Measurements from ENCODE around the gene ARHGAP36. TPM values are rescaled to one million over a fixed set of nuclear protein-coding genes. Genes with fewer than 3 reads are reported as not detected.

The ARHGAP36 gene
- total RNA-seq, 4 donors from 2014 or later, result 0.32 to 1.2 (median 0.34) TPM; not detected in 1

DNA sequence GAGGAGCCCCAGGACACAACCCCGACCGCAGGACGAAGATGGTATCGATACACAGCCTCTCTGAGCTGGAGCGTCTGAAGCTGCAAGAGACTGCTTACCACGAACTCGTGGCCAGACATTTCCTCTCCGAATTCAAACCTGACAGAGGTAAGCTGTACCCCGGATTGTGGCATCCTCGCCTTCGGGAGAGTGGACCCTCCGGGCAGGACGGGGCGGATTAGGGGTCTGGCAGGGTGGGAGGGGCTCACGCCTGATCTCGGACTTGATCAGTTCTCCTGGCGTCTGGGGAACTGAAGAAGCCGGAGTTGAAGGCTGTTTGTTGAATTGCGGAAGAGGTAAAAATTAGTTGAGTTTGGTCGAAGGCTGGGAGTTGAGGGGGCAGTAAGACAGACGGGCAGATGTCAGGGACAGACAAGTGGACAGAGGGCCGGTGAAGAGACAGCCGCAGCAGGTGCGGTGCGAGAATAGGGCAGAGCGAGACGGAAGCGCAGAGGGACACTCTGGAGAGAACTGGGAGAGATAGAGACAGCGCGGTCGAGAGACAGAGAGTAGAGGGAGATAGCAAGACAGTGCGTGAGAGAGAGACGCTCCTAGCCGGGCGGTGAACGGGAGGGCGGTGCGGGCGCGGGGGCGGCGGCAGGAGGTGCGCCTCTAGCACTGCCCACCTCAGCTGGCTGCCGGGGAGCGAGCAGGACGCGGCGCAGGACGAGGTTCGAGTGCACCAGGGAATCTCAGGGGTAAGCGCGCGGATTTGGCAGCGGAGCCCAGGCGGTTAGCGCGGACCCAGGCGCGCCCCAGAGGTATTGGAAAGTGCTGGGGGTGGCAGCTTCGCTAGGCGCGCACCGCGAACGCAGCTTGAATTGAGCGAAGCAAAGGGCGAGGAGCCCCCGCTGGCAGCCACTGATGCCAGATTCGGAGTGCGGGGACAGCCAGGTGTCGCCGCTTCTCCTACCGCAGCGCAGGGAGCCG lies 23.9 kb downstream of the ARHGAP36 start:
- TF ChIP-seq POLR2AphosphoS5 (IDR thresholded peaks at IDR 0.05), result no peak
- TF ChIP-seq POLR2A (IDR thresholded peaks at IDR 0.05; ENCODE audit: low read depth), result no peak
- TF ChIP-seq EP300 (IDR thresholded peaks at IDR 0.05), result no peak
- TF ChIP-seq, protein P1, sequence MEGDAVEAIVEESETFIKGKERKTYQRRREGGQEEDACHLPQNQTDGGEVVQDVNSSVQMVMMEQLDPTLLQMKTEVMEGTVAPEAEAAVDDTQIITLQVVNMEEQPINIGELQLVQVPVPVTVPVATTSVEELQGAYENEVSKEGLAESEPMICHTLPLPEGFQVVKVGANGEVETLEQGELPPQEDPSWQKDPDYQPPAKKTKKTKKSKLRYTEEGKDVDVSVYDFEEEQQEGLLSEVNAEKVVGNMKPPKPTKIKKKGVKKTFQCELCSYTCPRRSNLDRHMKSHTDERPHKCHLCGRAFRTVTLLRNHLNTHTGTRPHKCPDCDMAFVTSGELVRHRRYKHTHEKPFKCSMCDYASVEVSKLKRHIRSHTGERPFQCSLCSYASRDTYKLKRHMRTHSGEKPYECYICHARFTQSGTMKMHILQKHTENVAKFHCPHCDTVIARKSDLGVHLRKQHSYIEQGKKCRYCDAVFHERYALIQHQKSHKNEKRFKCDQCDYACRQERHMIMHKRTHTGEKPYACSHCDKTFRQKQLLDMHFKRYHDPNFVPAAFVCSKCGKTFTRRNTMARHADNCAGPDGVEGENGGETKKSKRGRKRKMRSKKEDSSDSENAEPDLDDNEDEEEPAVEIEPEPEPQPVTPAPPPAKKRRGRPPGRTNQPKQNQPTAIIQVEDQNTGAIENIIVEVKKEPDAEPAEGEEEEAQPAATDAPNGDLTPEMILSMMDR (IDR thresholded peaks at IDR 0.05), result no peak
- peaks cover 0 to 34% (median 15%) of the 10 kb centered on the region in 4 donors for H3K27me3 ChIP-seq
- no peak overlapping the region for H3K4me3 ChIP-seq
- H3K36me3 ChIP-seq, result no peaks in the 10 kb centered on the region
- no peaks in the 10 kb centered on the region for H3K9me3 ChIP-seq
- intact Hi-C loops (cut with DNase I), result no loop called here
- no peaks in the 10 kb centered on the region for H3K4me1 ChIP-seq
- DNase-seq (ENCODE audit: extremely low spot score), result no peak
- WGBS, result 35% methylated on average over 59 of the region's 75 CpGs
- H3K27ac ChIP-seq (replicated peaks in 1 of 4), result no peak overlapping the region

DNA sequence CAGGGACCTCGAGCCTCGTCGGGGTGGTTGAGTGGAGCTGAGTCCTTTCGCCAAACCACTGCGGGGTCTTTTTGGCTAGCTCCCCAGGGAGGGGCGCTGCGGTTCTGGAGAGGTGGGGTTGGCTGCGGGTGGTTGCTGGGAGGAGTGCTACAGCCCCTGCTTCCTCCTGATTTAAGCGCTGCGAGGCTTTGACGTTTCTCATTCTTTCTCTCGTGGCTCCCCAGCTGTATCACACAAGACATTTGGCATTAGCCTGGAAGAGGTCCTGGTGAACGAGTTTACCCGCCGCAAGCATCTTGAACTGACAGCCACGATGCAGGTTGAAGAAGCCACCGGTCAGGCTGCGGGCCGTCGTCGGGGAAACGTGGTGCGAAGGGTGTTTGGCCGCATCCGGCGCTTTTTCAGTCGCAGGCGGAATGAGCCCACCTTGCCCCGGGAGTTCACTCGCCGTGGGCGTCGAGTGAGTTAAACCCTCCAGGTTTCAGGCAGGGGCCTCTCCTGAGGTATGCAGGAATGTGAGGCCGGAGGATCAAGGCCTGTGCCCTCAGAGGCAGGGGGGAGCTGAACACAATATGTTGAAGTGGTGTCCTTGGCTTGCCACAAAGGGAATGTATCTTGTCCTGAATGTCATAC lies 25.5 kb downstream of the ARHGAP36 start:
- WGBS, result 44% methylated on average over 28 of the region's 34 CpGs
- Histone ChIP-seq H3K4me3 (no peak overlapping the region), H3K27me3 (peaks cover 0 to 34% (median 15%) of the 10 kb centered on the region in 4 donors), H3K9me3 (no peaks in the 10 kb centered on the region), H3K4me1 (no peaks in the 10 kb centered on the region), H3K27ac (replicated peaks in 1 of 4) (no peak overlapping the region), H3K36me3 (no peaks in the 10 kb centered on the region)
- TF ChIP-seq EP300 (IDR thresholded peaks at IDR 0.05), result no peak
- TF ChIP-seq, protein P1 (IDR thresholded peaks at IDR 0.05), result no peak
- no peak for TF ChIP-seq POLR2A (IDR thresholded peaks at IDR 0.05; ENCODE audit: low read depth)
- no peak for TF ChIP-seq POLR2AphosphoS5 (IDR thresholded peaks at IDR 0.05)
- DNase-seq (ENCODE audit: extremely low spot score), result no peak
- intact Hi-C loops (cut with DNase I), result no loop called here

DNA sequence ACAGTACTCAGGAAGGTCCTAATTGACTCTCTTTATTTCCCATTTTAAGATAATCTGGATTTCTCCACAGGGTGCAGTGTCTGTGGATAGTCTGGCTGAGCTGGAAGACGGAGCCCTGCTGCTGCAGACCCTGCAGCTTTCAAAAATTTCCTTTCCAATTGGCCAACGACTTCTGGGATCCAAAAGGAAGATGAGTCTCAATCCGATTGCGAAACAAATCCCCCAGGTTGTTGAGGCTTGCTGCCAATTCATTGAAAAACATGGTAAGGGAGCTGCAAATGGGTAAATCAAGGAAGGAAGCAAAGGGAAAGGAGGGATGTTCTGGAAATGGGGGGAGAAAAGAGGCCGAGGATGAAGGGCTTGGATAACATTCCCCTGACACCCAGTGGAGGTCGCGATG lies 26.0 kb downstream of the ARHGAP36 start:
- H3K4me3 ChIP-seq, result no peak overlapping the region
- H3K27ac ChIP-seq (replicated peaks in 1 of 4), result no peak overlapping the region
- H3K27me3 ChIP-seq, result peaks cover 0 to 34% (median 15%) of the 10 kb centered on the region in 4 donors
- 26% methylated on average over 7 of the region's 7 CpGs for WGBS
- H3K4me1 ChIP-seq, result no peaks in the 10 kb centered on the region
- H3K36me3 ChIP-seq, result no peaks in the 10 kb centered on the region
- DNase-seq (ENCODE audit: extremely low spot score), result no peak
- TF ChIP-seq, protein P1 (IDR thresholded peaks at IDR 0.05), result no peak
- TF ChIP-seq POLR2A (IDR thresholded peaks at IDR 0.05; ENCODE audit: low read depth) (no peak), EP300 (IDR thresholded peaks at IDR 0.05) (no peak), POLR2AphosphoS5 (IDR thresholded peaks at IDR 0.05) (no peak)
- intact Hi-C loops (cut with DNase I), result no loop called here
- no peaks in the 10 kb centered on the region for H3K9me3 ChIP-seq

DNA sequence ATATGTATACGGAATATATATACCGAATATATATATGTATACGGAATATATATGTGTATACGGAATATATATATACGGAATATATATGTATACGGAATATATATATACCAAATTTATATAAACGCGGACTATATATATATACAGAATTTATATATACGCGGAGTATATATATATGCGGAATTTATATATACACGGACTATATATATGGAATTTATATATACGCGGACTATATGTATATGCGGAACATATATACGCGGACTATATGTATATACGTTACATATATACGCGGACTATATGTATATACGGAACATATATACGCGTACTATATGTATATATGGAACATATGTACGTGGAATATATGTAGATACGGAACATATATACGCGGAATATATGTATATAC lies 78.6 kb downstream of the ARHGAP36 start:
- H3K36me3 ChIP-seq, result no peaks in the 10 kb centered on the region
- H3K27ac ChIP-seq (replicated peaks in 1 of 4), result no peak overlapping the region
- 91% methylated on average over 27 of the region's 27 CpGs for WGBS
- no peak for DNase-seq (ENCODE audit: extremely low spot score)
- TF ChIP-seq EP300 (IDR thresholded peaks at IDR 0.05) (no peak), POLR2AphosphoS5 (IDR thresholded peaks at IDR 0.05) (no peak), POLR2A (IDR thresholded peaks at IDR 0.05; ENCODE audit: low read depth) (no peak)
- TF ChIP-seq, protein P1 (IDR thresholded peaks at IDR 0.05), result no peak
- intact Hi-C loops (cut with DNase I), result no loop called here
- H3K9me3 ChIP-seq, result no peaks in the 10 kb centered on the region
- H3K4me1 ChIP-seq, result no peaks in the 10 kb centered on the region
- H3K27me3 ChIP-seq, result no peaks in the 10 kb centered on the region
- no peak overlapping the region for H3K4me3 ChIP-seq
